NCI-H526 (cell line): ENCODE measurements around the gene RPS6KA2.
"Not testable (repeated sequence)": the region's sequence is repeated elsewhere in the genome, so short reads cannot be mapped to it uniquely, and the experiment has no call there.

Experiments
- DNase-seq, 2 experiments: peaks; one replicate each; lab custom pipeline; 2025; lab: John Stamatoyannopoulos, UW

The RPS6KA2 gene

GRCh38 chr6:166397849-166398248, 229.2 kb downstream of the RPS6KA2 start:
- no peak for DNase-seq

GRCh38 chr6:166395778-166396177, 231.3 kb downstream of the RPS6KA2 start:
- no peak for DNase-seq

GRCh38 chr6:166395351-166395750, 231.7 kb downstream of the RPS6KA2 start:
- no peak for DNase-seq

GRCh38 chr6:166394036-166394892, 232.8 kb downstream of the RPS6KA2 start:
- no peak for DNase-seq

- no peak for DNase-seq
Observed at GRCh38 chr6:166393535-166393823, 233.6 kb downstream of the RPS6KA2 start.

GRCh38 chr6:166392755-166393534, 234.1 kb downstream of the RPS6KA2 start:
- DNase-seq = not testable (repeated sequence)

- DNase-seq = no peak
Observed at GRCh38 chr6:166389119-166389518, 237.9 kb downstream of the RPS6KA2 start.

- DNase-seq = no peak
Observed at GRCh38 chr6:166388290-166389004, 238.6 kb downstream of the RPS6KA2 start.

GRCh38 chr6:166387642-166388289, 239.3 kb downstream of the RPS6KA2 start:
- DNase-seq = no peak

GRCh38 chr6:166387098-166387497, 240.0 kb downstream of the RPS6KA2 start:
- not testable (repeated sequence) for DNase-seq

GRCh38 chr6:166386111-166386510, 240.9 kb downstream of the RPS6KA2 start:
- no peak for DNase-seq

- DNase-seq = peak in 1 of 2 experiments; percentile 53
Observed at GRCh38 chr6:166383802-166384363, 243.2 kb downstream of the RPS6KA2 start.

- peak; percentile 85 to 98 for DNase-seq
Observed at GRCh38 chr6:166382933-166383801, 243.9 kb downstream of the RPS6KA2 start, which contains the start of gene MPC1. Gene MPC1 (minus strand): TSS chr6:166382940. CDS start chr6:166382876, 64 bp downstream.

GRCh38 chr6:166382500-166382932, 244.5 kb downstream of the RPS6KA2 start:
- DNase-seq = no peak

- peak; percentile 53 to 86 for DNase-seq
Observed at GRCh38 chr6:166381733-166382499, 245.1 kb downstream of the RPS6KA2 start.

- DNase-seq = peak in 1 of 2 experiments; percentile 35
Observed at GRCh38 chr6:166381381-166381732, 245.7 kb downstream of the RPS6KA2 start.

- DNase-seq = no peak
Observed at GRCh38 chr6:166379800-166380199, 247.3 kb downstream of the RPS6KA2 start.

GRCh38 chr6:166379103-166379586, 247.9 kb downstream of the RPS6KA2 start:
- no peak for DNase-seq

- DNase-seq = no peak
Observed at GRCh38 chr6:166377721-166378120, 249.3 kb downstream of the RPS6KA2 start.

GRCh38 chr6:166375013-166375412, 252.0 kb downstream of the RPS6KA2 start:
- DNase-seq = no peak
